Fibroblast of skin of abdomen (primary cell): ENCODE data around the gene TYW1.
"Not testable (repeated sequence)": the region's sequence is repeated elsewhere in the genome, so short reads cannot be mapped to it uniquely, and the experiment has no call there.

Experiments used
- DNase-seq: peaks from one replicate; pipeline ENCODE4 v3.0.0-alpha.2; 2013

Gene TYW1

DNA sequence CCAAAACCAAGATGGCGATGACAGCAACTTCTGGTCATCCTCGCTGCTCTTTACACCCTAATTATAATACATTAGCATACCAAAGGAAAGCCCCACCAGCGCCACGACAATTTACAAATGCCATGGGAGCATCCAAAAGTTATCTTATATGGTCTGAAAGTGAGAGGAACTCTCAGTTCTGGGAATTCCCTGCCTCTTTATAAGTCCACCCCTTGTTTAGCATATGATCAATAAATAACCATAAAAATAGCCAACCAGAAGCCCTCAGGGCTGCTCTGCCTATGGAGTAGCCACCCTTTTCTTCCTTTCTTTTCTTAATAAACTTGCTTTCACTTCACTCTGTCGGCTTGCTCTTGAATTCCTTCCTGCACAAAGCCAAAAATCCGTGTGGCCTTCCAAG is 262.7 kb downstream of the TYW1 start:
- not testable (repeated sequence) for DNase-seq

DNA sequence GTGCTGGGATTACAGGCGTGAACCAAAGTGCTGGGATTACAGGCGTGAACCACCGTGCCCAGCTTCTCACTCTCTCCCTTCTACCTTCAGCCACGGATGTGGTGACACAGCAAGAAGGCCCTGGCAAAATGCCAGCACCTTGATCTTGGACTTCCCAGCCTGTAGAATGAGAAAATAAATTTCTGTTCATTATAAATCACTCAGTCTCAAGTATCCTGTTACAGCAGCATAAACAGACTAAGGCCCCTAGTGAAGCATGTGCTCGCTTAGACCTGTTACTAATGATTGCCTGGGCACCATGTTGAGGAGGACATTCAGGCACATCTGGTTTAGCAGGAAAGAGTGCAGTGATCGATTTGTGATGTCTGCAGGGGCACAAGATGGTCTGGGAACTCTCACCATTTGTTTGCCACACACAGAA is 263.5 kb downstream of the TYW1 start:
- not testable (repeated sequence) for DNase-seq

- DNase-seq = not testable (repeated sequence)
These were observed 267.4 kb downstream of the TYW1 start for GRCh38 chr7:67264000-67264399.

DNA sequence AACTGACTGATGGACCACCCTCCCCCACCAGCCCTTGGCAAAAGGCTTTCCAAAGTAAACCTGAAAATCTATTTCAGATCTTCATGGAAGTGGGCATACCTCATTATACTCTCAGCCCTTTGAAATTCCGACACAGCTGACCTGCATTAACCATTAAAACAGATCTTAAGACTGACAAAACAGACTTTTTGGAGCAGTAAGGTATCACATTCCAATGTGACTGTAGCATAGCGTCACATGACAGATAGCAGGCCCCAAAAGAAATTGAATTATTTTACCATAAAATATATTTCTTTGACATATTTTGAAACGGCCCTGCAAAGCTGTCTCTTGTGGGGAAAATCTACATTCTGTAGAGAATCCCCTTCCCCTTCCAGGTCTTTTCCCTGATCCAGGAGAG is 269.4 kb downstream of the TYW1 start:
- DNase-seq = not testable (repeated sequence)

- DNase-seq = no peak
These were observed 271.3 kb downstream of the TYW1 start for GRCh38 chr7:67267914-67268313.

GRCh38 chr7:67269916-67270315 is 273.3 kb downstream of the TYW1 start:
- DNase-seq = not testable (repeated sequence)
